ENCODE measurements around the gene MRPL12. TPM values are rescaled to one million over a fixed set of nuclear protein-coding genes. Genes with fewer than 3 reads are reported as not detected.
A peak's percentile ranks its signal among the peaks of the same experiment; 100 is the strongest.

Gene MRPL12
- total RNA-seq, 2 donors from 2014 or later, result 31.8 to 36.8 TPM

GRCh38 chr17:81680150-81680549 is 23.0 kb upstream of the MRPL12 start:
- no peak for DNase-seq (ENCODE audit: low spot score)
- intact Hi-C loops (cut with DNase I), result no loop called here

- intact Hi-C loops (cut with DNase I), result no loop called here
- no peak for DNase-seq (ENCODE audit: low spot score)
Measured at GRCh38 chr17:81681672-81682071, 21.5 kb upstream of the MRPL12 start.

GRCh38 chr17:81682565-81683207 is 20.5 kb upstream of the MRPL12 start:
- intact Hi-C loops (cut with DNase I), result no loop called here
- no peak for DNase-seq (ENCODE audit: low spot score)

- intact Hi-C loops (cut with DNase I), result no loop called here
- DNase-seq (ENCODE audit: low spot score), result no peak
Measured at GRCh38 chr17:81683208-81683583, 20.0 kb upstream of the MRPL12 start.

GRCh38 chr17:81683584-81684441 is 19.4 kb upstream of the MRPL12 start, which contains the start of the genes ARL16 and HGS:
Gene ARL16 (minus strand): TSS chr17:81683797. CDS start chr17:81683753, 44 bp downstream.
Gene HGS (plus strand): TSS chr17:81684011. CDS start chr17:81684067, 56 bp downstream.
- intact Hi-C loops (cut with DNase I), result no loop called here

GRCh38 chr17:81684442-81684911 is 18.7 kb upstream of the MRPL12 start:
- intact Hi-C loops (cut with DNase I), result no loop called here
- DNase-seq (ENCODE audit: low spot score), result no peak

More at GRCh38 chr17:81683584-81684441, 19.4 kb upstream of the MRPL12 start, which contains the start of the genes ARL16 and HGS:
- DNase-seq (ENCODE audit: low spot score), result peak; percentile 100

- DNase-seq (ENCODE audit: low spot score), result no peak
- intact Hi-C loops (cut with DNase I), result no loop called here
Measured at GRCh38 chr17:81685108-81685507, 18.1 kb upstream of the MRPL12 start.

GRCh38 chr17:81686614-81687013 is 16.6 kb upstream of the MRPL12 start:
- no peak for DNase-seq (ENCODE audit: low spot score)
- intact Hi-C loops (cut with DNase I), result no loop called here

GRCh38 chr17:81687770-81688541 is 15.2 kb upstream of the MRPL12 start:
- no peak for DNase-seq (ENCODE audit: low spot score)
- intact Hi-C loops (cut with DNase I), result no loop called here

- peak; percentile 73 for DNase-seq (ENCODE audit: low spot score)
- intact Hi-C loops (cut with DNase I), result no loop called here
Measured at GRCh38 chr17:81688616-81689015, 14.6 kb upstream of the MRPL12 start.

- intact Hi-C loops (cut with DNase I), result no loop called here
Measured at GRCh38 chr17:81690066-81690465, 13.1 kb upstream of the MRPL12 start.

GRCh38 chr17:81690549-81690948 is 12.6 kb upstream of the MRPL12 start:
- DNase-seq (ENCODE audit: low spot score), result no peak
- intact Hi-C loops (cut with DNase I), result no loop called here

More at GRCh38 chr17:81690066-81690465, 13.1 kb upstream of the MRPL12 start:
- no peak for DNase-seq (ENCODE audit: low spot score)

- intact Hi-C loops (cut with DNase I), result no loop called here
- DNase-seq (ENCODE audit: low spot score), result no peak
Measured at GRCh38 chr17:81691196-81691595, 12.0 kb upstream of the MRPL12 start.

- no peak for DNase-seq (ENCODE audit: low spot score)
- intact Hi-C loops (cut with DNase I), result no loop called here
Measured at GRCh38 chr17:81691608-81692007, 11.6 kb upstream of the MRPL12 start.

GRCh38 chr17:81693509-81694210 is 9.5 kb upstream of the MRPL12 start:
- DNase-seq (ENCODE audit: low spot score), result no peak
- intact Hi-C loops (cut with DNase I), result no loop called here

- DNase-seq (ENCODE audit: low spot score), result no peak
- intact Hi-C loops (cut with DNase I), result no loop called here
Measured at GRCh38 chr17:81694810-81695209, 8.4 kb upstream of the MRPL12 start.

GRCh38 chr17:81695211-81695610 is 8.0 kb upstream of the MRPL12 start:
- no peak for DNase-seq (ENCODE audit: low spot score)
- intact Hi-C loops (cut with DNase I), result no loop called here

- intact Hi-C loops (cut with DNase I), result no loop called here
- DNase-seq (ENCODE audit: low spot score), result no peak
Measured at GRCh38 chr17:81695801-81696200, 7.4 kb upstream of the MRPL12 start.
